ENCODE data around the gene HSPB6.

Gene HSPB6

GRCh38 chr19:35756377-35757230 lies at the start of gene HSPB6:
Gene HSPB6 (minus strand): TSS chr19:35757029. CDS start chr19:35757008, 21 bp downstream.
- TF ChIP-seq CTCF (IDR thresholded peaks at IDR 0.05) = no peak
- Histone ChIP-seq H3K4me1 (peaks cover 10% of the 10 kb centered on the region), H3K79me2 (peaks cover 12% of the 10 kb centered on the region), H3K27me3 (ENCODE audit: control insufficient read depth, insufficient read depth, low read length) (no peaks in the 10 kb centered on the region), H3K27ac (peak within 1 kb of the TSS; percentile 96), H3K9ac (no peak within 1 kb of the TSS), H2AFZ (peak within 1 kb of the TSS; percentile 98), H3K36me3 (ENCODE audit: control insufficient read depth, insufficient read depth, low read length) (no peaks in the 10 kb centered on the region), H3K4me3 (ENCODE audit: low read depth, low read length) (peak within 1 kb of the TSS; percentile 98), H3K9me3 (ENCODE audit: control insufficient read depth, low read length) (no peaks in the 10 kb centered on the region), H3K4me2 (ENCODE audit: low read length) (peak within 1 kb of the TSS; percentile 70)

- H3K4me1 ChIP-seq = no peaks in the 10 kb centered on the region
- no peak overlapping the region for H3K4me2 ChIP-seq (ENCODE audit: low read length)
- H3K27me3 ChIP-seq (ENCODE audit: control insufficient read depth, insufficient read depth, low read length) = no peaks in the 10 kb centered on the region
- H3K4me3 ChIP-seq (ENCODE audit: low read depth, low read length) = no peak overlapping the region
- H2AFZ ChIP-seq = no peak overlapping the region
- H3K9ac ChIP-seq = no peak overlapping the region
- H3K79me2 ChIP-seq = no peaks in the 10 kb centered on the region
- H3K9me3 ChIP-seq (ENCODE audit: control insufficient read depth, low read length) = no peaks in the 10 kb centered on the region
- no peak overlapping the region for H3K27ac ChIP-seq
- no peaks in the 10 kb centered on the region for H3K36me3 ChIP-seq (ENCODE audit: control insufficient read depth, insufficient read depth, low read length)
- TF ChIP-seq CTCF (IDR thresholded peaks at IDR 0.05) = no peak
Measured at GRCh38 chr19:35806597-35806996, 49.8 kb upstream of the HSPB6 start.

GRCh38 chr19:35805526-35806102 lies 48.8 kb upstream of the HSPB6 start:
- Histone ChIP-seq H3K27me3 (ENCODE audit: control insufficient read depth, insufficient read depth, low read length) (no peaks in the 10 kb centered on the region), H3K27ac (no peak overlapping the region), H2AFZ (no peak overlapping the region), H3K36me3 (ENCODE audit: control insufficient read depth, insufficient read depth, low read length) (no peaks in the 10 kb centered on the region), H3K9me3 (ENCODE audit: control insufficient read depth, low read length) (no peaks in the 10 kb centered on the region), H3K4me2 (ENCODE audit: low read length) (no peak overlapping the region), H3K9ac (no peak overlapping the region), H3K4me3 (ENCODE audit: low read depth, low read length) (no peak overlapping the region), H3K79me2 (no peaks in the 10 kb centered on the region), H3K4me1 (no peaks in the 10 kb centered on the region)
- no peak for TF ChIP-seq CTCF (IDR thresholded peaks at IDR 0.05)

GRCh38 chr19:35801828-35802227 lies 45.0 kb upstream of the HSPB6 start:
- Histone ChIP-seq H3K4me2 (ENCODE audit: low read length) (no peak overlapping the region), H3K27ac (no peak overlapping the region), H3K9ac (no peak overlapping the region), H3K9me3 (ENCODE audit: control insufficient read depth, low read length) (no peaks in the 10 kb centered on the region), H3K4me3 (ENCODE audit: low read depth, low read length) (no peak overlapping the region), H2AFZ (no peak overlapping the region), H3K36me3 (ENCODE audit: control insufficient read depth, insufficient read depth, low read length) (no peaks in the 10 kb centered on the region), H3K4me1 (no peaks in the 10 kb centered on the region), H3K79me2 (no peaks in the 10 kb centered on the region), H3K27me3 (ENCODE audit: control insufficient read depth, insufficient read depth, low read length) (no peaks in the 10 kb centered on the region)
- TF ChIP-seq CTCF (IDR thresholded peaks at IDR 0.05) = no peak

All from parathyroid adenoma (tissue), 2 donors.